ENCODE results near the gene C12orf43. TPM values are rescaled to one million over a fixed set of nuclear protein-coding genes. Genes with fewer than 3 reads are reported as not detected.

C12orf43 gene
- total RNA-seq, 1 donor from 2014 or later, result 19.0 TPM

DNA sequence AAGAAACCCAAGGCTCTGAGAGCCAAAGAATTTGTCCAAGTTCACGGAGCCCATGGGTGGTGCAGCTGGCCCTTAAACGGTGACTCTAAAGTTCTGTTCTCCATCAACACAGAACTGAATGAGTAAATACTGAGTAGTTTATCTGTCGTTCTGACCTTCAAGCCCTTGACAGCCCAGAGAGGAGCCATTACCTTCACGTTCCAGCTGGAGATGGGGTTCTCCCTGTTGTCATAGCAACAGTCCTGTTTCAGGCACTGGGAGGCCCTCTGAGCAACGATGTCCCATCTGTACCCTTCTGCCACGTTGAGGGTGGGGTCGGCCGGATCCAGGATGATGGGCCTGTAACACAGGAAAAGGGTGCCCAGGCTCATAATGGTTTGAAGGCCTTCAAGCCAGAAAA is 7.5 kb upstream of the C12orf43 start:
- Mint-ChIP-seq H3K4me3 (no peak overlapping the region), H3K4me1 (peaks cover 9% of the 10 kb centered on the region), H3K27ac (no peak overlapping the region), H3K27me3 (ENCODE audit: low read depth) (peaks cover 8% of the 10 kb centered on the region), H3K36me3 (no peaks in the 10 kb centered on the region), H3K9me3 (no peaks in the 10 kb centered on the region)
- DNase-seq (ENCODE audit: low spot score in 2 of 2, unreplicated experiment in 2 of 2), result no peak
- no peak for TF ChIP-seq CTCF (IDR thresholded peaks at IDR 0.05; ENCODE audit: unreplicated experiment)

DNA sequence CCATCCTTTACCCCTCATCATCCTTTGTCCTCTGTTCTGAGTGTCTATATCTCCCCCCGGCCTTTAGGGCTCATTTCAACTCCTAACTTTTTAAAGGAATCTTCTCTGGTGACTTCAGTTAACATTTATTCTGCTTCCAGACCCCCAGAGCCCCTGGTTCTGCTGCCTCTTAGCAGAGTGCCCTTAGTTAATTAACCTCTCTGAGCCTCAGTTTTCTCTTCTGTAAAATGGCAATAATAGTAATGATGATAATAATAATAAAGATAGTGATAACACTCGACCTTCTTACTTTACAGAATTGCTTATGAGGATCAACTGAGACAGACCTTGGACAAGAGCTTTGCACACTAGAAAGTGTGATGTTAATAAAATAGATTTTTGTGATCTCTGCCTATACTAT is 6.4 kb upstream of the C12orf43 start:
- no peak for DNase-seq (ENCODE audit: low spot score in 2 of 2, unreplicated experiment in 2 of 2)
- no peaks in the 10 kb centered on the region for H3K9me3 Mint-ChIP-seq
- no peak for TF ChIP-seq CTCF (IDR thresholded peaks at IDR 0.05; ENCODE audit: unreplicated experiment)
- H3K4me1 Mint-ChIP-seq, result peaks cover 9% of the 10 kb centered on the region
- H3K4me3 Mint-ChIP-seq, result no peak overlapping the region
- H3K36me3 Mint-ChIP-seq, result no peaks in the 10 kb centered on the region
- peaks cover 8% of the 10 kb centered on the region for H3K27me3 Mint-ChIP-seq (ENCODE audit: low read depth)
- H3K27ac Mint-ChIP-seq, result no peak overlapping the region

DNA sequence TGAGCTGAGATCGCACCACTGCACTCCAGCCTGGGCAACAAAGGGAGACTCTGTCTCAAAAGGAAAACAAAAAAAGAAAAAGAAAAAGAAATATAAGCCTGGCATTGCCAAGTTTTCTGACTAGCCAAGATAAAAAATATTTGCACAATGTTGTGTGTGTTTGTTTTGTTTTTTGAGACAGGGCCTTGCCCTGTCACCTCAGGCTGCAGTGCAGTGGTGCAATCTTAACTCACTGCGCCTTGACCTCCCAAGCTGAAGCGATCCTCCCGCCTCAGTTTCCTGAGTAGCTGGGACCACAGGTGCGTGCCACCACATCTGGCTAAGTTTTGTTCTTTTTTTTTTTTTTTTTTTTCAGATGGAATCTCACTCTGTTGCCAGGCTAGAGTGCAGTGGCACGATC is 5.5 kb upstream of the C12orf43 start:
- H3K9me3 Mint-ChIP-seq, result no peaks in the 10 kb centered on the region

DNA sequence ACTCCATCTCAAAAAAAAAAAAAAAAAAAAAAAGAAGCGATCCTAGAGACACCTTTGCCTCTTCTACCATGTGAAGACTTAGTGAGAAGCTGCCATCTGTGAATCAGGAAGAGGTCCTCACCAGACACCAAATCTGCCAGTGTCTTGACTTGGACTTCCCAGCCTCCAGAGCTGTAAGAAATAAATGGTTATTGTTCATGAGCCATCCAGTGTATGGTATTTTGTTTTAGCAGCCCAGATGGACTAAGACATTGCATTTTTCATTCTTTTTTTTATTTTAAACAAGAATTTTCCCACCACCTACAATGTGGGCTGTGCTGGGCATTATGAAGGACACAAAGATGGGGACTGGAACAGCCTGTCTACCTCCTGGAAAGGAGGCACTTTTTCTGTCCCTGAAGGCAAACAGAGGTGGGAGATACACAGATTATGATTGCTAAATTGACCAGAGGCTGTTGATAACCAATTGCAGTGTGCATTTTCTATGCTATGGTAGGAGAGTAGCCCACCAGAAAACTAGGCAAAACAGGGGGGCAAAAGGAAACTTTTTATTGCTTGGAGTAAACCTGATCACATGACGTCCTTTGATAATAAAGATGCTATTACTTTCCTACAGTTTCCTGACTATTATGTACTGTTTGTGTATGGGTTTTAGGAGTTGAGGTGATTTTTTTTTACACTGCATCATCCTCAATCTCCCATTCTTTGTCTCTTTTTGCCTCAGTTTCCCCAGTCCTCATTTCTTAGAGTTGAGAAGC is 2.8 kb upstream of the C12orf43 start:
- Mint-ChIP-seq H3K4me1 (peaks cover 16% of the 10 kb centered on the region), H3K36me3 (no peaks in the 10 kb centered on the region), H3K27ac (no peak overlapping the region)

More for the DNA sequence above, 5.5 kb upstream of the C12orf43 start:
- Mint-ChIP-seq H3K4me3 (no peak overlapping the region), H3K27me3 (ENCODE audit: low read depth) (peaks cover 8% of the 10 kb centered on the region), H3K4me1 (peaks cover 9% of the 10 kb centered on the region), H3K27ac (no peak overlapping the region), H3K36me3 (no peaks in the 10 kb centered on the region)
- no peak for DNase-seq (ENCODE audit: low spot score in 2 of 2, unreplicated experiment in 2 of 2)
- no peak for TF ChIP-seq CTCF (IDR thresholded peaks at IDR 0.05; ENCODE audit: unreplicated experiment)

DNA sequence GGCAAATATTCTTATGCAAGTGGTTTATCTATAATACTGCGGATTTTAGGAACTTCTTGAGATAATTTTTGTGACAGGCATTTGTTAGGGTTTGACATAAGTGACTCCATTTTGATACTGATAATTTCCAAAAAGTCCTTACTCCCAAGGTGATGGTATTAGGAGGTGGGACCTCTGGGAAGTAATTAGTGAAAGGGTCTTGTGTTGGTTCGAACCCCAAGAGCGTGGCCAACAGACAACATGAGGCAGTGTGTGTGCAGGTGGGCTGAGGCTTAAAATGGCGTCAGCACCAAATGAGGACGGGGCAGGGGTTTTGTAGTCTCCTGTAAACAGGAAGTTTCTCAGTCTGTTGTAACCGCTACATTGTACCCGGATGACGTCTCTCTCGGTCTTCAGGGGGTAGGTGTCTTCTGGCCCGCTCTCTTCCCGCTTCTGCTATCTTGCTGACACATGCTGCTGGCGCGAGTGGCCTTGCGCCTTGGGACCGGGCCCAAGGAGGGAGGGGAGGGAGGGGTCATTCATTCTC is 1.7 kb upstream of the C12orf43 start:
- no peak for DNase-seq (ENCODE audit: low spot score in 2 of 2, unreplicated experiment in 2 of 2)
- Mint-ChIP-seq H3K27me3 (ENCODE audit: low read depth) (peaks cover 8% of the 10 kb centered on the region), H3K27ac (no peak overlapping the region), H3K36me3 (no peaks in the 10 kb centered on the region), H3K9me3 (no peaks in the 10 kb centered on the region), H3K4me3 (no peak overlapping the region), H3K4me1 (peaks cover 16% of the 10 kb centered on the region)
- no peak for TF ChIP-seq CTCF (IDR thresholded peaks at IDR 0.05; ENCODE audit: unreplicated experiment)

More for the DNA sequence above, 2.8 kb upstream of the C12orf43 start:
- Mint-ChIP-seq H3K27me3 (ENCODE audit: low read depth) (peaks cover 8% of the 10 kb centered on the region), H3K9me3 (no peaks in the 10 kb centered on the region), H3K4me3 (no peak overlapping the region)
- no peak for DNase-seq (ENCODE audit: low spot score in 2 of 2, unreplicated experiment in 2 of 2)
- TF ChIP-seq CTCF (IDR thresholded peaks at IDR 0.05; ENCODE audit: unreplicated experiment), result no peak
